K562 (cell line): Measurements from ENCODE around the gene FOXO3. TPM values are rescaled to one million over a fixed set of nuclear protein-coding genes. Genes with fewer than 3 reads are reported as not detected.

Experiments
- CLOCK ChIP-seq: fragments of 250-450 bp; sonication (Bioruptor Pico); IDR thresholded peaks from 2 replicates; pipeline ENCODE4 v1.4.0; 2020; ENCODE audit warnings: mild to moderate bottlenecking, moderate library complexity, borderline replicate concordance
- E2F3 ChIP-seq: fragments of 250-450 bp; sonication (Bioruptor Pico); IDR thresholded peaks from 2 replicates; pipeline ENCODE4 v1.4.0; 2020; ENCODE audit warnings: mild to moderate bottlenecking
- GABPB2 ChIP-seq: fragments of 250-450 bp; sonication (Bioruptor Pico); conservative IDR thresholded peaks from 2 replicates; pipeline ENCODE4 v1.5.1; 2021; ENCODE audit warnings: mild to moderate bottlenecking
- HOXB6 ChIP-seq: fragments of 250-450 bp; sonication (Bioruptor Pico); IDR thresholded peaks from 2 replicates; pipeline ENCODE4 v1.5.1; 2022; ENCODE audit warnings: mild to moderate bottlenecking, borderline replicate concordance
- NFE2L1 ChIP-seq: fragments of 450-650 bp; IDR thresholded peaks from 2 replicates; pipeline ENCODE4 v1.6.1; 2016; ENCODE audit warnings: missing genetic modification characterization, low read depth, mild to moderate bottlenecking, missing compliant biosample characterization, moderate library complexity, borderline replicate concordance
- PBX2 ChIP-seq, 2 experiments: IDR thresholded peaks in 1 of 2; conservative IDR thresholded peaks in 1 of 2; 2 replicates each; pipeline ENCODE4 v1.6.1; 2016; ENCODE audit warnings: low read depth in 2 of 2, mild to moderate bottlenecking in 1 of 2, missing compliant biosample characterization in 1 of 2, missing genetic modification characterization in 1 of 2, moderate library complexity in 1 of 2
- PHF8 ChIP-seq: fragments of 200-600 bp; sonication (generic); IDR thresholded peaks from 2 replicates; pipeline ENCODE4 v1.6.1; 2012; ENCODE audit warnings: mixed run types, mild to moderate bottlenecking, inconsistent platforms, low read length, moderate library complexity, borderline replicate concordance
- RBM15 ChIP-seq: fragments of 200-400 bp; formaldehyde crosslinking; IDR thresholded peaks from 2 replicates; pipeline ENCODE4 v1.6.1; 2018; ENCODE audit warnings: mild to moderate bottlenecking, low read length, moderate library complexity; ENCODE audit not compliant: insufficient read depth
- TEAD2 ChIP-seq: fragments of 450-650 bp; IDR thresholded peaks from 2 replicates; pipeline ENCODE4 v1.6.1; 2016; ENCODE audit warnings: missing genetic modification characterization, control low read depth, missing compliant biosample characterization
- TEAD4 ChIP-seq, 2 experiments: sonication (generic) in 1 of 2; formaldehyde crosslinking in 1 of 2; IDR thresholded peaks; 2 replicates each; pipeline versions ENCODE4 v1.6.1 to v1.8.0; 2012 to 2022; ENCODE audit warnings: borderline replicate concordance in 1 of 2, inconsistent platforms in 1 of 2, low read length in 1 of 2, mild to moderate bottlenecking in 1 of 2, missing genetic modification reagents in 1 of 2
- polyA plus RNA-seq, 8 experiments: library from polyadenylated mRNA; depleted of rRNA in 4 of 8; stranded (reverse) in 5 of 8; unstranded in 3 of 8; fragments of >200 nt; fragmentation: Nextera tagmentation in 2 of 8; fragmentation: Illumina TruSeq in 1 of 8; extraction: Ambion mirVana in 2 of 8; extraction: Trizol in 1 of 8; gene quantifications; 2 replicates each; pipeline versions ENCODE4 v1.2.1 to v1.2.3, GENCODE V29; 2011 to 2014; ENCODE audit warnings: inconsistent platforms in 1 of 8, missing spikeins in 1 of 8
- total RNA-seq, 7 experiments: library from RNA; depleted of rRNA in 6 of 7; stranded (reverse); fragments of >200 nt in 6 of 7; fragmentation: Illumina TruSeq in 2 of 7; extraction: Trizol in 2 of 7; gene quantifications; 2 replicates each; pipeline versions ENCODE4 v1.2.1 to v1.2.3, GENCODE V29; 2011 to 2021; ENCODE audit warnings: low replicate concordance in 1 of 7
- TF ChIP-seq, protein P1 (sequence below), 2 experiments: IDR thresholded peaks; 2 replicates each; pipeline ENCODE4 v1.6.1; 2012; ENCODE audit warnings: improper control_type of control experiment in 2 of 2, low read depth in 2 of 2, low read length in 2 of 2, borderline replicate concordance in 1 of 2
- TF ChIP-seq, protein P2 (sequence below): sonication (generic); formaldehyde crosslinking; IDR thresholded peaks from 2 replicates; pipeline ENCODE4 v1.8.0; 2022; ENCODE audit warnings: mild to moderate bottlenecking, missing genetic modification reagents, borderline replicate concordance
- TF ChIP-seq, protein P3 (sequence below): fragments of 450-650 bp; formaldehyde crosslinking; IDR thresholded peaks from 2 replicates; pipeline ENCODE4 v1.4.0; 2020; ENCODE audit warnings: mild to moderate bottlenecking, moderate library complexity

FOXO3 gene
- total and polyA plus RNA-seq, 9 of the 15 experiments (the other 6 are each of a cell fraction or from before 2014, with no cell fraction given), result 3.0 to 14.6 (median 6.0) TPM

- TF ChIP-seq E2F3 (CRISPR knock-in tag), result 0 out of 2 replicates have a peak, but pooled peaks have one; percentile 36
- no peak for TF ChIP-seq RBM15
- TF ChIP-seq PBX2 (CRISPR knock-in tag; IDR thresholded peaks at IDR 0.05; ENCODE audit: low read depth), result no peak
- peak; percentile 29; the same call in 1 of the 2 replicates for TF ChIP-seq PBX2 (tag; conservative IDR thresholded peaks at IDR 0.05; ENCODE audit: low read depth)
- no peak for TF ChIP-seq TEAD4 (IDR thresholded peaks at IDR 0.05; ENCODE audit: low read length)
- no peak for TF ChIP-seq TEAD4 (CRISPR knock-in tag; IDR thresholded peaks at IDR 0.05; ENCODE audit: borderline replicate concordance)
- no peak for TF ChIP-seq HOXB6 (CRISPR knock-in tag)
- no peak for TF ChIP-seq CLOCK
- TF ChIP-seq, protein P1, sequence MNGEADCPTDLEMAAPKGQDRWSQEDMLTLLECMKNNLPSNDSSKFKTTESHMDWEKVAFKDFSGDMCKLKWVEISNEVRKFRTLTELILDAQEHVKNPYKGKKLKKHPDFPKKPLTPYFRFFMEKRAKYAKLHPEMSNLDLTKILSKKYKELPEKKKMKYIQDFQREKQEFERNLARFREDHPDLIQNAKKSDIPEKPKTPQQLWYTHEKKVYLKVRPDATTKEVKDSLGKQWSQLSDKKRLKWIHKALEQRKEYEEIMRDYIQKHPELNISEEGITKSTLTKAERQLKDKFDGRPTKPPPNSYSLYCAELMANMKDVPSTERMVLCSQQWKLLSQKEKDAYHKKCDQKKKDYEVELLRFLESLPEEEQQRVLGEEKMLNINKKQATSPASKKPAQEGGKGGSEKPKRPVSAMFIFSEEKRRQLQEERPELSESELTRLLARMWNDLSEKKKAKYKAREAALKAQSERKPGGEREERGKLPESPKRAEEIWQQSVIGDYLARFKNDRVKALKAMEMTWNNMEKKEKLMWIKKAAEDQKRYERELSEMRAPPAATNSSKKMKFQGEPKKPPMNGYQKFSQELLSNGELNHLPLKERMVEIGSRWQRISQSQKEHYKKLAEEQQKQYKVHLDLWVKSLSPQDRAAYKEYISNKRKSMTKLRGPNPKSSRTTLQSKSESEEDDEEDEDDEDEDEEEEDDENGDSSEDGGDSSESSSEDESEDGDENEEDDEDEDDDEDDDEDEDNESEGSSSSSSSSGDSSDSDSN (IDR thresholded peaks at IDR 0.05; ENCODE audit: borderline replicate concordance in 1 of 2, low read depth in 2 of 2, low read length in 2 of 2), result 0 out of 4 replicates have a peak, but pooled peaks of 1 of the 2 experiments have one; percentile 69
- TF ChIP-seq PHF8, result peak; percentile 28; the same call in 1 of the 2 replicates
- TF ChIP-seq, protein P2, sequence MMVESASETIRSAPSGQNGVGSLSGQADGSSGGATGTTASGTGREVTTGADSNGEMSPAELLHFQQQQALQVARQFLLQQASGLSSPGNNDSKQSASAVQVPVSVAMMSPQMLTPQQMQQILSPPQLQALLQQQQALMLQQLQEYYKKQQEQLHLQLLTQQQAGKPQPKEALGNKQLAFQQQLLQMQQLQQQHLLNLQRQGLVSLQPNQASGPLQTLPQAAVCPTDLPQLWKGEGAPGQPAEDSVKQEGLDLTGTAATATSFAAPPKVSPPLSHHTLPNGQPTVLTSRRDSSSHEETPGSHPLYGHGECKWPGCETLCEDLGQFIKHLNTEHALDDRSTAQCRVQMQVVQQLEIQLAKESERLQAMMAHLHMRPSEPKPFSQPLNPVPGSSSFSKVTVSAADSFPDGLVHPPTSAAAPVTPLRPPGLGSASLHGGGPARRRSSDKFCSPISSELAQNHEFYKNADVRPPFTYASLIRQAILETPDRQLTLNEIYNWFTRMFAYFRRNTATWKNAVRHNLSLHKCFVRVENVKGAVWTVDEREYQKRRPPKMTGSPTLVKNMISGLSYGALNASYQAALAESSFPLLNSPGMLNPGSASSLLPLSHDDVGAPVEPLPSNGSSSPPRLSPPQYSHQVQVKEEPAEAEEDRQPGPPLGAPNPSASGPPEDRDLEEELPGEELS (CRISPR knock-in tag), result no peak
- TF ChIP-seq NFE2L1 (tag), result no peak
- TF ChIP-seq GABPB2 (CRISPR knock-in tag), result no peak
- TF ChIP-seq, protein P3, sequence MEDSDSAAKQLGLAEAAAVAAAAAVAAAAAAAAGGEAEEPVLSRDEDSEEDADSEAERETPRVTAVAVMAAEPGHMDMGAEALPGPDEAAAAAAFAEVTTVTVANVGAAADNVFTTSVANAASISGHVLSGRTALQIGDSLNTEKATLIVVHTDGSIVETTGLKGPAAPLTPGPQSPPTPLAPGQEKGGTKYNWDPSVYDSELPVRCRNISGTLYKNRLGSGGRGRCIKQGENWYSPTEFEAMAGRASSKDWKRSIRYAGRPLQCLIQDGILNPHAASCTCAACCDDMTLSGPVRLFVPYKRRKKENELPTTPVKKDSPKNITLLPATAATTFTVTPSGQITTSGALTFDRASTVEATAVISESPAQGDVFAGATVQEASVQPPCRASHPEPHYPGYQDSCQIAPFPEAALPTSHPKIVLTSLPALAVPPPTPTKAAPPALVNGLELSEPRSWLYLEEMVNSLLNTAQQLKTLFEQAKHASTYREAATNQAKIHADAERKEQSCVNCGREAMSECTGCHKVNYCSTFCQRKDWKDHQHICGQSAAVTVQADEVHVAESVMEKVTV (CRISPR knock-in tag), result no peak
- TF ChIP-seq TEAD2 (tag), result no peak
These were observed 28.6 kb downstream of the FOXO3 start (continued) for GRCh38 chr6:108589244-108589791.
